Upper lobe of right lung (tissue), 1 donor: ENCODE data around the gene FAM204A. TPM values are rescaled to one million over a fixed set of nuclear protein-coding genes. Genes with fewer than 3 reads are reported as not detected.

Experiments used
- ATAC-seq: fragments of 200-7000 bp; cut with Tn5 transposase; one replicate; pipeline ENCODE4 v1.9.1; 2020; ENCODE audit warnings: mild to moderate bottlenecking, moderate library complexity
- DNase-seq: peaks from one replicate; pipeline ENCODE4 v3.0.0-alpha.2; 2020
- H3K27ac ChIP-seq: fragments of 200-600 bp; one replicate; pipeline ENCODE4 v1.8.0; 2022
- H3K27me3 ChIP-seq: fragments of 200-600 bp; one replicate; pipeline ENCODE4 v1.8.0; 2022; ENCODE audit warnings: mild to moderate bottlenecking
- H3K36me3 ChIP-seq: fragments of 200-600 bp; one replicate; pipeline ENCODE4 v1.8.0; 2022
- H3K4me1 ChIP-seq: fragments of 200-600 bp; one replicate; pipeline ENCODE4 v1.8.0; 2022
- H3K4me3 ChIP-seq: fragments of 200-600 bp; one replicate; pipeline ENCODE4 v1.8.0; 2022; ENCODE audit warnings: mild to moderate bottlenecking
- H3K9me3 ChIP-seq: fragments of 200-600 bp; one replicate; pipeline ENCODE4 v1.8.0; 2022
- intact Hi-C: fragments of 100-400 bp; cut with DNase I; formaldehyde crosslinking; loops from one replicate; pipeline ENCODE4 v1.11.0; 2022
- total RNA-seq: library from RNA; stranded (reverse); fragmentation: NEBNext Ultra II Directional; extraction: Animal tissue kit (Norgen Biotek cat#: 25700); gene quantifications from one replicate; pipeline ENCODE4 v1.2.1, GENCODE V29; 2021
- TF ChIP-seq, protein P1 (sequence below): fragments of 200-600 bp; IDR thresholded peaks from one replicate; pipeline ENCODE4 v1.8.0; 2022; ENCODE audit warnings: antibody characterized with exemption
- donor health status: DM: no; HTN: yes; CAD: no; lungs with severe emphysema.

FAM204A gene
- total RNA-seq, 1 donor from 2014 or later: 51.0 TPM

DNA sequence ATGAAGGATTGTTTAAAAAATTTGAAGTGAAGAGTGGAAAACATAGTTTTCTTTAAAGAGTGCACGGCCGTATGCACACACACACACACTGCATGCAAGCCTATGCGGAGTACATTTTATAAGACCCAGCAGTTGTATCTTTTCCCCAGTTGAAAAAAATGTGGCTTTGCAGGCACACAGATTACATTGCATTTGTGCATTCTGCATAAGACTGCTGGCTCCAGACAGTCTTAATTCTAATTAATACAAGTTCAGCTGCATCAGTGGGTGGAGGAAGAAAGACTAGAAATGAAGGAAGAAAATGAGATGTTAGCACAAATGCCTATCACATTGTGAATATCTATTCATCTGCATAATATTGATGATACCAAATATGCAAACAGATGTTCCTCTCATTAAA is 79.6 kb downstream of the FAM204A start:
- intact Hi-C loops: no loop called here
- TF ChIP-seq, protein P1, sequence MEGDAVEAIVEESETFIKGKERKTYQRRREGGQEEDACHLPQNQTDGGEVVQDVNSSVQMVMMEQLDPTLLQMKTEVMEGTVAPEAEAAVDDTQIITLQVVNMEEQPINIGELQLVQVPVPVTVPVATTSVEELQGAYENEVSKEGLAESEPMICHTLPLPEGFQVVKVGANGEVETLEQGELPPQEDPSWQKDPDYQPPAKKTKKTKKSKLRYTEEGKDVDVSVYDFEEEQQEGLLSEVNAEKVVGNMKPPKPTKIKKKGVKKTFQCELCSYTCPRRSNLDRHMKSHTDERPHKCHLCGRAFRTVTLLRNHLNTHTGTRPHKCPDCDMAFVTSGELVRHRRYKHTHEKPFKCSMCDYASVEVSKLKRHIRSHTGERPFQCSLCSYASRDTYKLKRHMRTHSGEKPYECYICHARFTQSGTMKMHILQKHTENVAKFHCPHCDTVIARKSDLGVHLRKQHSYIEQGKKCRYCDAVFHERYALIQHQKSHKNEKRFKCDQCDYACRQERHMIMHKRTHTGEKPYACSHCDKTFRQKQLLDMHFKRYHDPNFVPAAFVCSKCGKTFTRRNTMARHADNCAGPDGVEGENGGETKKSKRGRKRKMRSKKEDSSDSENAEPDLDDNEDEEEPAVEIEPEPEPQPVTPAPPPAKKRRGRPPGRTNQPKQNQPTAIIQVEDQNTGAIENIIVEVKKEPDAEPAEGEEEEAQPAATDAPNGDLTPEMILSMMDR: no peak
- no peaks in the 10 kb centered on the region for H3K9me3 ChIP-seq
- no peak overlapping the region for H3K4me3 ChIP-seq
- ATAC-seq: no peak
- no peak for DNase-seq
- H3K4me1 ChIP-seq: no peaks in the 10 kb centered on the region
- peaks cover 17% of the 10 kb centered on the region for H3K27me3 ChIP-seq
- H3K36me3 ChIP-seq: no peaks in the 10 kb centered on the region
- no peak overlapping the region for H3K27ac ChIP-seq

DNA sequence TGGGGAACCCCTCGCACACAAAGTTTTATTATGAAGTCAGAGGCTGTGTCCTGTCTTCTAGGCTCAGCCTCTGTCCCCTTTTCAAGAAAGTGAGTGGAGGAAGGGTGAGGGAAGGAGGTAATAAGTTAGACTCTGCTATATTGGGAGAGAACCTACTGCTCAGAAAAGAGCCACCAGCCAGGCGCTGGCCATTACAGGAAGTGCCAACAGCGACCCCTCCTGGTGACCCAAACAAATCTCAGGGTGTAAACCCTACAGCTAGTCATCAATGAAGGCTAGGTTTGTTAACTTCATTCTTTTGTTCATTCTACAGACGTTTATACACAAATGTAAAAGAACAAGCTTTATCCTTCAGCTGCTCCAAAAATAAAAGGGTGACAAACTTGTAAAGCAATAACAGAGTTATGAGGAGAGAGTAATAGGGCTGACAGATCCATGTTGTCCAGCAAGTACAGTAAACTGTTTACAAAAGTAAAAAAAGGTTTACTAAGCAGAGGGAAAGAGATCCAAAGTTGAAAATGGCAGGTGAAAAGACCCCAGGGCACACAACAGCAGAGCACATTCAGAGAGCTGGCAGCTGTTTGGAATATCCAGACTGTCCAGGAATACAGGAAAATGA is 82.7 kb downstream of the FAM204A start:
- H3K4me1 ChIP-seq: no peaks in the 10 kb centered on the region
- H3K27ac ChIP-seq: no peak overlapping the region
- ATAC-seq (peak; percentile 79), DNase-seq (no peak)
- H3K36me3 ChIP-seq: no peaks in the 10 kb centered on the region
- H3K4me3 ChIP-seq: no peak overlapping the region
- no peaks in the 10 kb centered on the region for H3K27me3 ChIP-seq
- intact Hi-C loops: no loop called here
- H3K9me3 ChIP-seq: no peaks in the 10 kb centered on the region
- TF ChIP-seq, protein P1: peak; percentile 50

DNA sequence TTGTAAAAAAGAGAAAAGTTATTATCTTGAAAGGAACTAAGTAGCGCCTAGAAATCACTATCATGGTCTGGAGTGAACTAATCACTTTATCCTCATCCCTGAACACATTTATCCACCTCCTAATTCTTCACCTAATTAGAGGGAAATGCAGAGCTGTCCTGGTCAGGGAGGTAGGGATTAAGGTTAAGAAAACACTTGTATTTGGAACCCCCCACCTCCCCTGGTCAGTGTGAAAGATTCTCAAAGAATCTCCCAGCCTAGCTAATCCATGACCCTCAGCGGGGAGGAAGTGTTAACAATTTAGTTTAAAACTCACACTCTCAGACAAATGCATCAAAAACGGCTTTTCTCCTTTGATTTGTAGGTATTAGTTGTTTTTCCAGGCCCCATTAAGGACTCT is 83.8 kb downstream of the FAM204A start:
- Histone ChIP-seq H3K27me3 (no peaks in the 10 kb centered on the region), H3K4me1 (no peaks in the 10 kb centered on the region), H3K9me3 (no peaks in the 10 kb centered on the region), H3K4me3 (no peak overlapping the region), H3K27ac (no peak overlapping the region), H3K36me3 (no peaks in the 10 kb centered on the region)
- ATAC-seq (no peak), DNase-seq (no peak)
- TF ChIP-seq, protein P1: no peak
- intact Hi-C loops: no loop called here

DNA sequence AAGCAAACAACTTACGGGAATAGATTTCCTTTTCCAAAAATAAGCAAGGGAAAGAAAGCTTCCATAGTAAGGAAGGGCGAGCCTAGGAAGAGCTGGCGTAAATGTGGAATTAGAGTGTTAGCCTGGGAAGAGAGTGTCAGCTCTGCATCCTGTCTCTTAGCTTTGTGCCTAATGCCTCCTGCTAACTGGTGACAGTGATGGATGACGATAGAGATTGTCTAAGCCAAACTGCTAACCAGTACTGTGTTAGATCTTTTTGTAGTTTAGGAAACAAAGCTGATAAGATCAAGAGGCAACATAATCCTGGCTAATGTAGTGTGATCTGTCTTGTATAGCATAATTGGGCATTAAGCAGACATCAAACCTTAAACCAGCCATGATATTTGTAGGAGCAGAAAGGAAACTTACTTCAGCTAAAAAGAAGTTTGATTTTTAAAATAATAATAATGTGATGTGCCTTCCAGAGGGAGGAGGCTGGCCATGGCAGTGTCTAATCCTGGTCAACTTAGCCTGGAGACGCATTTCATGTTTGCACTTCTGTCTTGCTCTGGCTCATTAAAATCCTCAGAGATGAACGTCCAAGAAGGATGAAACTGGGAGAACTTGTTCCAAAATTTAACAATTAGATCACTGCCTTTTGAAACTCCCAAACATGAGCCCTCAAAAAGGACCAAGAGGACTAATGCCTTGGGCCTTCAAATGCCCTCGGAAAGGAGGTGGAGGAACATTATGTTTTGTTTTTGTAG is 85.1 kb downstream of the FAM204A start:
- DNase-seq: no peak
- Histone ChIP-seq H3K27ac (no peak overlapping the region), H3K27me3 (no peaks in the 10 kb centered on the region), H3K4me3 (no peak overlapping the region), H3K36me3 (no peaks in the 10 kb centered on the region), H3K9me3 (no peaks in the 10 kb centered on the region), H3K4me1 (no peaks in the 10 kb centered on the region)
- ATAC-seq: no peak
- intact Hi-C loops: no loop called here
- TF ChIP-seq, protein P1: no peak

DNA sequence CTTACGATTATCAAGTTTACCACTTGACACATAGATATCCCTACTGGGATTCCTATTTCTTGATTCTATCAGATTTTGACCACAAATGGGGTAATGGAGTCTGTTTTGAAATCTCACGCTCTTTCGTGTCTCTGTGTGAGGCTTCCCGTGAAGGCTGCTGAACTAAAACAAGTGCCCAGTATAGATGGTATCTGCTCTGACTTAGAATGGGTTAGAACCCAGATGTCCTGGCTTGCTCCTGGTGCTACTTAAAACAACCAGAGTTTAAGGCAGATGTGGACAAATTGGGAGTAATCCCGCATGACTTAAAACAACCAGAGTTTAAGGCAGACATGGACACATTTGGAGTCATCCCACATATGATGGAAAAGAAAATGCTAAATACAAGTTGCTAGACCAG is 85.9 kb downstream of the FAM204A start:
- H3K27me3 ChIP-seq: no peaks in the 10 kb centered on the region

More for the DNA sequence above, 85.9 kb downstream of the FAM204A start:
- H3K9me3 ChIP-seq: no peaks in the 10 kb centered on the region
- H3K27ac ChIP-seq: no peak overlapping the region
- TF ChIP-seq, protein P1: no peak
- no peak overlapping the region for H3K4me3 ChIP-seq
- H3K4me1 ChIP-seq: no peaks in the 10 kb centered on the region
- no peaks in the 10 kb centered on the region for H3K36me3 ChIP-seq
- intact Hi-C loops: no loop called here
- ATAC-seq (no peak), DNase-seq (no peak)
